ENCODE measurements around the gene RAP1GDS1.
A peak's percentile ranks its signal among the peaks of the same experiment; 100 is the strongest.

Gene RAP1GDS1

GRCh38 chr4:98261405-98262291 is 464 bp downstream of the RAP1GDS1 start:
- peak overlapping the region; percentile 86 for H3K4me3 ChIP-seq (ENCODE audit: low read depth, low read length)
- DNase-seq (ENCODE audit: low read depth) = peak; percentile 40

GRCh38 chr4:98262431-98262830 is 1.2 kb downstream of the RAP1GDS1 start:
- peak overlapping the region; percentile 86 for H3K4me3 ChIP-seq (ENCODE audit: low read depth, low read length)
- TF ChIP-seq, protein P1, sequence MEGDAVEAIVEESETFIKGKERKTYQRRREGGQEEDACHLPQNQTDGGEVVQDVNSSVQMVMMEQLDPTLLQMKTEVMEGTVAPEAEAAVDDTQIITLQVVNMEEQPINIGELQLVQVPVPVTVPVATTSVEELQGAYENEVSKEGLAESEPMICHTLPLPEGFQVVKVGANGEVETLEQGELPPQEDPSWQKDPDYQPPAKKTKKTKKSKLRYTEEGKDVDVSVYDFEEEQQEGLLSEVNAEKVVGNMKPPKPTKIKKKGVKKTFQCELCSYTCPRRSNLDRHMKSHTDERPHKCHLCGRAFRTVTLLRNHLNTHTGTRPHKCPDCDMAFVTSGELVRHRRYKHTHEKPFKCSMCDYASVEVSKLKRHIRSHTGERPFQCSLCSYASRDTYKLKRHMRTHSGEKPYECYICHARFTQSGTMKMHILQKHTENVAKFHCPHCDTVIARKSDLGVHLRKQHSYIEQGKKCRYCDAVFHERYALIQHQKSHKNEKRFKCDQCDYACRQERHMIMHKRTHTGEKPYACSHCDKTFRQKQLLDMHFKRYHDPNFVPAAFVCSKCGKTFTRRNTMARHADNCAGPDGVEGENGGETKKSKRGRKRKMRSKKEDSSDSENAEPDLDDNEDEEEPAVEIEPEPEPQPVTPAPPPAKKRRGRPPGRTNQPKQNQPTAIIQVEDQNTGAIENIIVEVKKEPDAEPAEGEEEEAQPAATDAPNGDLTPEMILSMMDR (IDR thresholded peaks at IDR 0.05; ENCODE audit: insufficient read depth, low read depth, low read length, missing control alignments) = no peak
- DNase-seq (ENCODE audit: low read depth) = peak; percentile 1

More at GRCh38 chr4:98261405-98262291, 464 bp downstream of the RAP1GDS1 start:
- TF ChIP-seq, protein P1 (IDR thresholded peaks at IDR 0.05; ENCODE audit: insufficient read depth, low read depth, low read length, missing control alignments) = no peak

- TF ChIP-seq, protein P1 (IDR thresholded peaks at IDR 0.05; ENCODE audit: insufficient read depth, low read depth, low read length, missing control alignments) = no peak
- H3K4me3 ChIP-seq (ENCODE audit: low read depth, low read length) = no peak overlapping the region
- DNase-seq (ENCODE audit: low read depth) = no peak
Observed at GRCh38 chr4:98267498-98267897, 6.3 kb downstream of the RAP1GDS1 start.

GRCh38 chr4:98275145-98275544 is 14.0 kb downstream of the RAP1GDS1 start:
- H3K4me3 ChIP-seq (ENCODE audit: low read depth, low read length) = no peak overlapping the region
- TF ChIP-seq, protein P1 (IDR thresholded peaks at IDR 0.05; ENCODE audit: insufficient read depth, low read depth, low read length, missing control alignments) = no peak
- no peak for DNase-seq (ENCODE audit: low read depth)

GRCh38 chr4:98283219-98284189 is 22.3 kb downstream of the RAP1GDS1 start:
- TF ChIP-seq, protein P1 (IDR thresholded peaks at IDR 0.05; ENCODE audit: insufficient read depth, low read depth, low read length, missing control alignments) = no peak
- H3K4me3 ChIP-seq (ENCODE audit: low read depth, low read length) = no peak overlapping the region
- DNase-seq (ENCODE audit: low read depth) = no peak

GRCh38 chr4:98284640-98285046 is 23.5 kb downstream of the RAP1GDS1 start:
- TF ChIP-seq, protein P1 (IDR thresholded peaks at IDR 0.05; ENCODE audit: insufficient read depth, low read depth, low read length, missing control alignments) = no peak
- no peak for DNase-seq (ENCODE audit: low read depth)
- H3K4me3 ChIP-seq (ENCODE audit: low read depth, low read length) = no peak overlapping the region

All from GM12865 (cell line).